ES-I3 (cell line): ENCODE results near the gene IARS1.

Experiments used
- H3K36me3 ChIP-seq: 2 replicates; pipeline ENCODE4 v1.6.1; 2013; ENCODE audit warnings: mild to moderate bottlenecking, low read length, control low read depth, moderate library complexity; ENCODE audit not compliant: insufficient read depth
- H3K4me1 ChIP-seq: 2 replicates; pipeline ENCODE4 v1.6.1; 2013; ENCODE audit warnings: mild to moderate bottlenecking, control low read depth, low read length; ENCODE audit not compliant: insufficient read depth
- H3K9ac ChIP-seq: 2 replicates; pipeline ENCODE4 v1.6.1; 2013; ENCODE audit warnings: low read depth, mild to moderate bottlenecking, low read length, moderate library complexity
- H3K9me3 ChIP-seq: 2 replicates; pipeline ENCODE4 v1.6.1; 2013; ENCODE audit warnings: mild to moderate bottlenecking, low read length, moderate library complexity; ENCODE audit not compliant: control insufficient read depth, insufficient read depth

Gene IARS1

DNA sequence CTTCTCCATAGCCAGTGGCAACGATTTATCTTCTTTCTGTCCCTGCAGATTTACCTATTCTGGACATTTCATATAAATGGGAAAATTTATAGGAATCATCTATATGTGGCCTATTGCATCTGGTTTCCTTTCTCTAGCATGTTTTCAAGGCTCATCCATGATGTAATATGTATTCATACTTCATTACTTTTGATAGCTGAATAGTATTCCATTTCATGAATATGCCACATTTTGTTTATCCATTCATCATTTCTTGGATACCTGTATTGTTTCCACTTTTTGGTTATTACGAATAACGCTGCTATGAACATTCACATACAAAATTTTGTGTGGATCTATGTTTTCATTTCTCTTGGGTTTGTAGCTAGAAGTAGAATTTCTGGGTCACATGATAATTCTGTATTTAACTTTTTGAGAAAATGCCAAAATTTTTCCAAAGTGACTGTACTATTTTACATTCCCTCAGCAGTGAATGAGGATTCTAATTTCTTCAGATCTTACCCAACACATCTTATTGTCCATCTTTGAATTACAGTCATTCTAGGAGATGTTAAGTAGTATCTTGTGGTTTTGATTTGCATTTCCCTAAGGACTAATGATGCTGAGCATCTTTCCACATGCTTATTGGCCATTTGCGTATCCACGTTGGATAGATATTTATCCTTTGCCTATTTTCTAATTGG is 3.6 kb downstream of the IARS1 start:
- Histone ChIP-seq H3K4me1 (peaks cover 5% of the 10 kb centered on the region; the same call in 1 of the 2 replicates), H3K9me3 (no peaks in the 10 kb centered on the region), H3K9ac (no peak overlapping the region), H3K36me3 (peaks cover 14% of the 10 kb centered on the region; the same call in 1 of the 2 replicates)

GRCh38 chr9:92279302-92279701 is 14.2 kb downstream of the IARS1 start:
- Histone ChIP-seq H3K9me3 (no peaks in the 10 kb centered on the region), H3K36me3 (peaks cover 49% of the 10 kb centered on the region), H3K9ac (no peak overlapping the region), H3K4me1 (no peaks in the 10 kb centered on the region)

GRCh38 chr9:92278110-92278509 is 15.4 kb downstream of the IARS1 start:
- H3K36me3 ChIP-seq, result peaks cover 53% of the 10 kb centered on the region
- H3K4me1 ChIP-seq, result no peaks in the 10 kb centered on the region
- H3K9me3 ChIP-seq, result no peaks in the 10 kb centered on the region
- no peak overlapping the region for H3K9ac ChIP-seq

DNA sequence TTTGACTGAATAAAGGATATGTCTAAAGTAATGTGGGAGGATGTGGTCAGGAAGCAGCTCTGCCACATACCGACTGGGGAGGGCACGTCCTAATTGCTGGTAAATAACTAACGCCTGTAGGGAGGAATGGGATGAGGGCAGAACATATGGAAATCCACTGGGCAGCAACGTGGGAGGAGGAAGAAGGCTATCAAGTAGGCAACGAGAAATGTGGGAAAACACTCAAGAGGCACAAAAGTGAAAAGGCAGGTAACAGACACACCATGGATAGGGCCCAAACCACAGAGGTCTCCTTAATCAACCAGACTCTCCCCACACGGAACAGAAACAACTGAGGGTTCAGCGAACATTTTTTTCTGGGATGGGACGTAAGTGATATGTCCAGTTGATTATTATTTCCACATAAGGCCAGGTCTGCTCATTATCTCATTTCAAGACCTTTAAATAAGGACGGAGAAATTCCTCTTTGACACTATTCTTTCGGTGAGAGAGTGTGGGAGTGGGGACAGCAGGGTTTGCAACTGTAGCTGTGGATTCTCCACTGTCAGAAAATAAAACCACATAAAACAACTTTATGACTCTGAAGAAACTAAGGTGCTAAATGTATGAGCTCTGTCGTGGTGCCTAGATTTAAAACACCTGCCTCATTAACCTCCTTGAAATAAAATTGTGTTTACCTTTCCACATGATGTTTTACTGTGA is 17.0 kb downstream of the IARS1 start:
- no peaks in the 10 kb centered on the region for H3K9me3 ChIP-seq
- H3K36me3 ChIP-seq, result peaks cover 55% of the 10 kb centered on the region
- H3K9ac ChIP-seq, result no peak overlapping the region
- no peaks in the 10 kb centered on the region for H3K4me1 ChIP-seq

DNA sequence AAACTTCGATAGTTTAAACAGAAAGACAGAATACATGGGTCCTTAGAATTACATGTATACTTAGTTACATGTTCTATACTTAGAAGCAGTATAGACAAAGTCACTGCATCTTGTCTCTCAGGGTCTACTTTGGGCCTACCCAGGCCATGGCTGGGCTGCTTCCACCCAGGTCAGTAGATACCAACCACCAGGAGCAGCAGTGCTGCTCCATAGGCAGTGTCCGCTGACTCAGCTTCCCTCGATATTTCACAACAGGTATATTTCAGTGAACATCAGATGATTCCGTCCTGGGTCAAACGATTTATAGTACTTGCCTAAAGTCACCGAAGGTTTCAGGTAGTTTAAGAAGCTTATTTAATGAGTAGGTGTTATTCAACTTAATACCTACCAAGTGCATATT is 18.0 kb downstream of the IARS1 start:
- Histone ChIP-seq H3K9me3 (no peaks in the 10 kb centered on the region), H3K9ac (no peak overlapping the region), H3K36me3 (peaks cover 64% of the 10 kb centered on the region), H3K4me1 (no peaks in the 10 kb centered on the region)

GRCh38 chr9:92270511-92270910 is 23.0 kb downstream of the IARS1 start:
- Histone ChIP-seq H3K4me1 (no peaks in the 10 kb centered on the region), H3K36me3 (peaks cover 67% of the 10 kb centered on the region), H3K9ac (no peak overlapping the region)

GRCh38 chr9:92266486-92266885 is 27.0 kb downstream of the IARS1 start:
- Histone ChIP-seq H3K9me3 (no peaks in the 10 kb centered on the region), H3K4me1 (no peaks in the 10 kb centered on the region), H3K9ac (no peak overlapping the region), H3K36me3 (peaks cover 74% of the 10 kb centered on the region)

More at GRCh38 chr9:92270511-92270910, 23.0 kb downstream of the IARS1 start:
- no peaks in the 10 kb centered on the region for H3K9me3 ChIP-seq

DNA sequence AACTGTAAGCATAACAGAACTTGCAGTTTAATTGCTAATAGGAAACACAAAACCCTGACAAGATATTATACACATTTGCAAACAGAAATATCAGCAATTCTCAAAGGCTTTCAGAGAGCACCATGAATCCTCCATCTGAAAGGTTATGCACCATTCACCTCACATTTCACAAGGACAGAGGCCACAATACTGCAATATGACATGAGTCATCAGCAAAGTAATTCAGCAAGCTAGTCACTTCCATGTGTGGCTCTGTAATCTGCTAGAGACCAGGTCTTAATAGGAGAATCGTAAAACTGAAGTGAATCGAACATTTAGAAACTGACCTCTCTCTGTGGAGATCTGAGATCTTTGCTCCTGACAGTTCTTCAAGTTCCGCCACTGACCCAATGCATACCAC is 28.3 kb downstream of the IARS1 start:
- no peaks in the 10 kb centered on the region for H3K4me1 ChIP-seq
- peaks cover 70% of the 10 kb centered on the region for H3K36me3 ChIP-seq
- no peak overlapping the region for H3K9ac ChIP-seq
- H3K9me3 ChIP-seq, result no peaks in the 10 kb centered on the region

GRCh38 chr9:92263131-92263530 is 30.4 kb downstream of the IARS1 start:
- H3K9me3 ChIP-seq, result no peaks in the 10 kb centered on the region
- no peak overlapping the region for H3K9ac ChIP-seq
- no peaks in the 10 kb centered on the region for H3K4me1 ChIP-seq
- peaks cover 75% of the 10 kb centered on the region for H3K36me3 ChIP-seq

- H3K9ac ChIP-seq, result no peak overlapping the region
- H3K4me1 ChIP-seq, result no peaks in the 10 kb centered on the region
- peaks cover 87% of the 10 kb centered on the region for H3K36me3 ChIP-seq
Measured at GRCh38 chr9:92257327-92257726, 36.2 kb downstream of the IARS1 start.

GRCh38 chr9:92254381-92255337 is 38.8 kb downstream of the IARS1 start:
- peaks cover 89% of the 10 kb centered on the region for H3K36me3 ChIP-seq
- H3K9ac ChIP-seq, result no peak overlapping the region

More at GRCh38 chr9:92257327-92257726, 36.2 kb downstream of the IARS1 start:
- H3K9me3 ChIP-seq, result no peaks in the 10 kb centered on the region

GRCh38 chr9:92253656-92254055 is 39.8 kb downstream of the IARS1 start:
- H3K36me3 ChIP-seq, result peaks cover 79% of the 10 kb centered on the region
- H3K9ac ChIP-seq, result no peak overlapping the region
- H3K9me3 ChIP-seq, result no peaks in the 10 kb centered on the region
- no peaks in the 10 kb centered on the region for H3K4me1 ChIP-seq

More at GRCh38 chr9:92254381-92255337, 38.8 kb downstream of the IARS1 start:
- no peaks in the 10 kb centered on the region for H3K4me1 ChIP-seq
- no peaks in the 10 kb centered on the region for H3K9me3 ChIP-seq

- H3K9me3 ChIP-seq, result no peaks in the 10 kb centered on the region
- no peak overlapping the region for H3K9ac ChIP-seq
- peaks cover 72% of the 10 kb centered on the region for H3K36me3 ChIP-seq
- no peaks in the 10 kb centered on the region for H3K4me1 ChIP-seq
Measured at GRCh38 chr9:92247981-92248380, 45.5 kb downstream of the IARS1 start.

GRCh38 chr9:92247296-92247695 is 46.2 kb downstream of the IARS1 start:
- H3K9ac ChIP-seq, result no peak overlapping the region
- peaks cover 75% of the 10 kb centered on the region for H3K36me3 ChIP-seq
- H3K4me1 ChIP-seq, result no peaks in the 10 kb centered on the region
- H3K9me3 ChIP-seq, result no peaks in the 10 kb centered on the region
